SK-N-SH (cell line): ENCODE data around the gene MATN1. TPM values are rescaled to one million over a fixed set of nuclear protein-coding genes. Genes with fewer than 3 reads are reported as not detected.

ENCODE experiments used
- CTCF ChIA-PET: fragments of 300-600, 350-600 bp; formaldehyde crosslinking; extraction: SDS; loops from one replicate; lab custom pipeline; 2021; lab: Yijun Ruan, JAX
- POLR2A ChIA-PET: fragments of 350-600 bp; sonication (Branson Sonifier 250); formaldehyde crosslinking; extraction: SDS; loops from one replicate; lab custom pipeline; 2020; ENCODE audit warnings: antibody characterized with exemption, inconsistent platforms; lab: Yijun Ruan, JAX
- DNase-seq: peaks from one replicate; pipeline ENCODE4 v3.0.0; 2012
- H2AFZ ChIP-seq: fragments of 200-600 bp; sonication (generic); 2 replicates; pipeline ENCODE4 v1.8.1; 2016; ENCODE audit warnings: antibody characterized with exemption, mild to moderate bottlenecking, low read depth
- H3F3A ChIP-seq: fragments of 200-600 bp; sonication (generic); replicated peaks from 2 replicates; pipeline ENCODE3; 2016; ENCODE audit warnings: antibody characterized with exemption, mild to moderate bottlenecking; ENCODE audit not compliant: insufficient read depth
- H3K27ac ChIP-seq, 2 experiments: fragments of 200-500 bp in 1 of 2; fragments of 200-600 bp in 1 of 2; sonication (Bioruptor generic) in 1 of 2; sonication (generic), shearing (Covaris generic) in 1 of 2; 2 replicates each; pipeline versions ENCODE4 v1.5.1 to v1.6.1; 2014 to 2016; ENCODE audit warnings: low read depth in 2 of 2, inconsistent platforms in 1 of 2, low read length in 1 of 2, mild to moderate bottlenecking in 1 of 2, mixed read lengths in 1 of 2
- H3K27me3 ChIP-seq: fragments of 200-600 bp; sonication (generic), shearing (Covaris generic); 2 replicates; pipeline ENCODE4 v1.6.1; 2016; ENCODE audit warnings: mixed run types; ENCODE audit not compliant: insufficient read depth
- H3K36me3 ChIP-seq, 2 experiments: fragments of 200-500 bp in 1 of 2; fragments of 200-600 bp in 1 of 2; sonication (Bioruptor generic) in 1 of 2; sonication (generic) in 1 of 2; replicated peaks in 1 of 2; 2 replicates each; pipeline versions ENCODE3 to v1.5.1; 2014 to 2016; ENCODE audit warnings: low read length in 1 of 2, mild to moderate bottlenecking in 1 of 2; ENCODE audit not compliant: insufficient read depth in 2 of 2, control insufficient read depth in 1 of 2
- H3K4me1 ChIP-seq, 2 experiments: fragments of 200-500 bp in 1 of 2; fragments of 200-600 bp in 1 of 2; sonication (Bioruptor generic) in 1 of 2; sonication (generic), shearing (Covaris generic) in 1 of 2; 2 replicates each; pipeline versions ENCODE4 v1.5.1 to v1.6.1; 2014 to 2016; ENCODE audit warnings: low read depth in 1 of 2, low read length in 1 of 2, mixed run types in 1 of 2; ENCODE audit not compliant: insufficient read depth in 2 of 2, control insufficient read depth in 1 of 2
- H3K4me2 ChIP-seq: fragments of 200-600 bp; sonication (generic), shearing (Covaris generic); 2 replicates; pipeline ENCODE4 v1.6.1; 2017; ENCODE audit warnings: mixed run types
- H3K4me3 ChIP-seq, 2 experiments: fragments of 200-500 bp in 1 of 2; fragments of 200-600 bp in 1 of 2; sonication (Bioruptor generic) in 1 of 2; sonication (generic), shearing (Covaris generic) in 1 of 2; 2 replicates each; pipeline versions ENCODE4 v1.5.1 to v1.8.1; 2014 to 2016; ENCODE audit warnings: low read depth in 2 of 2, inconsistent platforms in 1 of 2, low read length in 1 of 2, mild to moderate bottlenecking in 1 of 2, mixed read lengths in 1 of 2, moderate library complexity in 1 of 2
- H3K79me2 ChIP-seq: fragments of 200-600 bp; sonication (generic); 2 replicates; pipeline ENCODE4 v1.8.1; 2017; ENCODE audit warnings: mild to moderate bottlenecking; ENCODE audit not compliant: insufficient read depth
- H3K9ac ChIP-seq: fragments of 200-600 bp; sonication (generic); 2 replicates; pipeline ENCODE4 v1.6.1; 2017; ENCODE audit warnings: mixed run types
- H3K9me2 ChIP-seq: fragments of 200-600 bp; sonication (generic); 2 replicates; pipeline ENCODE4 v1.6.1; 2017; ENCODE audit warnings: mixed run types
- H3K9me3 ChIP-seq: fragments of 200-600 bp; sonication (generic); 2 replicates; pipeline ENCODE4 v1.6.1; 2017; ENCODE audit warnings: mixed run types, mild to moderate bottlenecking, moderate library complexity
- H4K20me1 ChIP-seq: fragments of 200-600 bp; sonication (generic); 2 replicates; pipeline ENCODE4 v1.6.1; 2017; ENCODE audit warnings: mild to moderate bottlenecking, mixed run types; ENCODE audit not compliant: insufficient read depth
- CHD2 ChIP-seq: fragments of 150-350 bp; IDR thresholded peaks from 2 replicates; pipeline ENCODE4 v1.6.1; 2018; ENCODE audit warnings: low read length; ENCODE audit not compliant: partially characterized antibody
- ELF1 ChIP-seq: IDR thresholded peaks from 2 replicates; pipeline ENCODE4 v1.4.0; 2012
- EP300 ChIP-seq, 2 experiments: IDR thresholded peaks; 2 replicates each; pipeline versions ENCODE4 v1.4.0 to v1.6.1; 2012; ENCODE audit warnings: borderline replicate concordance in 1 of 2, low read depth in 1 of 2, low read length in 1 of 2
- EZH2phosphoT487 ChIP-seq: fragments of 200-600 bp; sonication (generic); IDR thresholded peaks from 2 replicates; pipeline ENCODE4 v1.6.1; 2017; ENCODE audit warnings: low read depth, mixed run types, mild to moderate bottlenecking, antibody characterized with exemption, moderate library complexity, borderline replicate concordance
- FOSL2 ChIP-seq: IDR thresholded peaks from 2 replicates; pipeline ENCODE4 v1.4.0; 2012; ENCODE audit warnings: low read depth, mild to moderate bottlenecking, moderate library complexity, borderline replicate concordance
- FOXJ3 ChIP-seq: sonication (generic); formaldehyde crosslinking; IDR thresholded peaks from 2 replicates; pipeline ENCODE4 v1.5.1; 2020; ENCODE audit warnings: mild to moderate bottlenecking, missing genetic modification reagents
- FOXM1 ChIP-seq: IDR thresholded peaks from 2 replicates; pipeline ENCODE4 v1.4.0; 2012; ENCODE audit warnings: low read depth, mild to moderate bottlenecking
- GATA2 ChIP-seq: sonication (generic); formaldehyde crosslinking; IDR thresholded peaks from 2 replicates; pipeline ENCODE4 v1.5.0; 2020; ENCODE audit warnings: mild to moderate bottlenecking, missing genetic modification reagents
- IRF3 ChIP-seq: fragments of 150-350 bp; IDR thresholded peaks from 2 replicates; pipeline ENCODE4 v1.6.1; 2016; ENCODE audit warnings: mild to moderate bottlenecking, low read depth, low read length
- JUND ChIP-seq: IDR thresholded peaks from 2 replicates; pipeline ENCODE4 v1.4.0; 2012
- MEF2A ChIP-seq: IDR thresholded peaks from 2 replicates; pipeline ENCODE4 v1.4.0; 2012; ENCODE audit warnings: low read depth, borderline replicate concordance
- NRF1 ChIP-seq: IDR thresholded peaks from 2 replicates; pipeline ENCODE4 v1.6.1; 2012; ENCODE audit warnings: low read depth, mild to moderate bottlenecking, low read length
- PBX3 ChIP-seq: IDR thresholded peaks from 2 replicates; pipeline ENCODE4; 2012
- RAD21 ChIP-seq: IDR thresholded peaks from 2 replicates; pipeline ENCODE4 v1.6.1; 2012; ENCODE audit warnings: mild to moderate bottlenecking, low read length
- RCOR1 ChIP-seq: fragments of 150-350 bp; IDR thresholded peaks from 2 replicates; pipeline ENCODE4 v1.6.1; 2017; ENCODE audit warnings: antibody characterized with exemption, low read length
- RFX5 ChIP-seq: IDR thresholded peaks from 2 replicates; pipeline ENCODE4 v1.6.1; 2012; ENCODE audit warnings: mild to moderate bottlenecking, improper control_type of control experiment, low read length
- RXRA ChIP-seq: IDR thresholded peaks from 2 replicates; pipeline ENCODE4 v1.4.0; 2012; ENCODE audit warnings: low read depth, mild to moderate bottlenecking, borderline replicate concordance
- SIN3A ChIP-seq: IDR thresholded peaks from 2 replicates; pipeline ENCODE4 v1.6.1; 2012; ENCODE audit warnings: low read depth, mild to moderate bottlenecking, low read length, moderate library complexity, borderline replicate concordance
- TCF12 ChIP-seq: IDR thresholded peaks from 2 replicates; pipeline ENCODE4 v1.4.0; 2012
- USF2 ChIP-seq: fragments of 150-350 bp; IDR thresholded peaks from 2 replicates; pipeline ENCODE4 v1.6.1; 2017; ENCODE audit warnings: antibody characterized with exemption, low read length, low read depth, borderline replicate concordance
- WGBS: methylation state at CpG from one replicate; pipeline ENCODE4 v1.1.6; 2017; ENCODE audit warnings: low lambda C conversion rate; 5-methylcytosine and 5-hydroxymethylcytosine counted together
- polyA plus RNA-seq, 3 experiments: library from polyadenylated mRNA; depleted of rRNA; stranded (reverse); fragments of >200 nt; gene quantifications; 2 replicates each; pipeline ENCODE4 v1.2.3, GENCODE V29; 2012

The MATN1 gene
- polyA plus RNA-seq, 1 of the 3 experiments (the other 2 are of a cell fraction) = 0.23 TPM

GRCh38 chr1:30675289-30675688 is 48.1 kb downstream of the MATN1 start (continued):
- no peak for TF ChIP-seq PBX3
- TF ChIP-seq ELF1 = no peak
- no peak for TF ChIP-seq SIN3A
- TF ChIP-seq USF2 = no peak
- no peak for TF ChIP-seq CHD2
- TF ChIP-seq FOXM1 = no peak
- TF ChIP-seq IRF3 = no peak
- no peak for TF ChIP-seq NRF1
- TF ChIP-seq FOXJ3 = no peak

GRCh38 chr1:30673395-30673794 is 50.0 kb downstream of the MATN1 start:
- H3K27me3 ChIP-seq = no peaks in the 10 kb centered on the region
- DNase-seq = no peak
- H3K27ac ChIP-seq = no peak overlapping the region
- H3K36me3 ChIP-seq = no peaks in the 10 kb centered on the region
- no peak overlapping the region for H3K4me2 ChIP-seq
- H3K9me3 ChIP-seq = no peaks in the 10 kb centered on the region
- H4K20me1 ChIP-seq = no peaks in the 10 kb centered on the region
- no peaks in the 10 kb centered on the region for H3K9me2 ChIP-seq
- POLR2A ChIA-PET = no interaction called here
- 33% methylated on average over 3 of the region's 3 CpGs for WGBS
- TF ChIP-seq RFX5 = no peak
- no peak for TF ChIP-seq GATA2 (CRISPR knock-in tag)
- no peak for TF ChIP-seq ELF1
- TF ChIP-seq EZH2phosphoT487 = no peak
- no peak for TF ChIP-seq RXRA
- no peak for TF ChIP-seq RCOR1
- no peak for TF ChIP-seq JUND
- TF ChIP-seq TCF12 = no peak
- no peak for TF ChIP-seq MEF2A
- no peak for TF ChIP-seq USF2
- no peak for TF ChIP-seq RAD21
- no peak for TF ChIP-seq EP300 (IDR thresholded peaks at IDR 0.05; ENCODE audit: borderline replicate concordance in 1 of 2, low read depth in 1 of 2, low read length in 1 of 2)
- TF ChIP-seq FOSL2 = no peak
- TF ChIP-seq, all 33 proteins: peak for 0
- H3K79me2 ChIP-seq = no peaks in the 10 kb centered on the region
- CTCF ChIA-PET = interaction anchor here (0.8 kb wide), 1 partner anchor 105 kb away, joined by 3 read pairs; no protein-coding TSS in a partner anchor
- no peaks in the 10 kb centered on the region for H3F3A ChIP-seq
- H3K4me1 ChIP-seq = no peaks in the 10 kb centered on the region
- H3K4me3 ChIP-seq = no peak overlapping the region
- no peak overlapping the region for H3K9ac ChIP-seq
- no peak overlapping the region for H2AFZ ChIP-seq
